GM18907 (cell line): ENCODE results near the gene TRIM29.

Experiments used
- ATAC-seq: cut with Tn5 transposase; IDR thresholded peaks from one replicate; pipeline ENCODE4 v1.9.1; 2021; ENCODE audit warnings: mild to moderate bottlenecking, moderate library complexity; ENCODE audit not compliant: unreplicated experiment

Gene TRIM29

GRCh38 chr11:120141768-120142423, 4.0 kb upstream of the TRIM29 start:
- ATAC-seq = no peak

GRCh38 chr11:120141113-120141767, 3.3 kb upstream of the TRIM29 start:
- no peak for ATAC-seq

- ATAC-seq = no peak
Observed at GRCh38 chr11:120139316-120140069, 1.6 kb upstream of the TRIM29 start.

- ATAC-seq = no peak
Observed at GRCh38 chr11:120137187-120137610, 714 bp downstream of the TRIM29 start.

- ATAC-seq = no peak
Observed at GRCh38 chr11:120136356-120136755, 1.6 kb downstream of the TRIM29 start.

- no peak for ATAC-seq
Observed at GRCh38 chr11:120135838-120136237, 2.1 kb downstream of the TRIM29 start.

- no peak for ATAC-seq
Observed at GRCh38 chr11:120134931-120135228, 3.0 kb downstream of the TRIM29 start.

- ATAC-seq = no peak
Observed at GRCh38 chr11:120134106-120134930, 3.6 kb downstream of the TRIM29 start.

- ATAC-seq = no peak
Observed at GRCh38 chr11:120133216-120134105, 4.5 kb downstream of the TRIM29 start.

- no peak for ATAC-seq
Observed at GRCh38 chr11:120132645-120133185, 5.2 kb downstream of the TRIM29 start.

- no peak for ATAC-seq
Observed at GRCh38 chr11:120131941-120132644, 5.8 kb downstream of the TRIM29 start.

GRCh38 chr11:120130991-120131760, 6.7 kb downstream of the TRIM29 start:
- no peak for ATAC-seq

- no peak for ATAC-seq
Observed at GRCh38 chr11:120130176-120130980, 7.5 kb downstream of the TRIM29 start.

- no peak for ATAC-seq
Observed at GRCh38 chr11:120129570-120129969, 8.3 kb downstream of the TRIM29 start.

- no peak for ATAC-seq
Observed at GRCh38 chr11:120128392-120129119, 9.4 kb downstream of the TRIM29 start.

GRCh38 chr11:120127236-120127635, 10.7 kb downstream of the TRIM29 start:
- ATAC-seq = no peak

- no peak for ATAC-seq
Observed at GRCh38 chr11:120126620-120127019, 11.3 kb downstream of the TRIM29 start.
